Gastrocnemius medialis (tissue), 4 donors: ENCODE results near the gene NAA35.

Experiments
- POLR2A ChIP-seq, 2 donors: fragments of 450-650 bp; IDR thresholded peaks; one replicate each; pipeline ENCODE4 v1.6.1; 2017; ENCODE audit warnings: antibody characterized with exemption in 2 of 2, mild to moderate bottlenecking in 2 of 2, moderate library complexity in 2 of 2
- TF ChIP-seq, protein P1 (sequence below), 5 experiments: fragments of 450-650 bp in 3 of 5; fragments of 200-600 bp in 2 of 5; sonication (generic) in 2 of 5; IDR thresholded peaks in 4 of 5; conservative IDR thresholded peaks in 1 of 5; 1 replicate in 4 of 5; 2 replicates in 1 of 5; pipeline ENCODE4 v1.5.1; 2016 to 2019; ENCODE audit warnings: antibody characterized with exemption in 5 of 5, mild to moderate bottlenecking in 3 of 5, moderate library complexity in 3 of 5

- TF ChIP-seq, protein P1, sequence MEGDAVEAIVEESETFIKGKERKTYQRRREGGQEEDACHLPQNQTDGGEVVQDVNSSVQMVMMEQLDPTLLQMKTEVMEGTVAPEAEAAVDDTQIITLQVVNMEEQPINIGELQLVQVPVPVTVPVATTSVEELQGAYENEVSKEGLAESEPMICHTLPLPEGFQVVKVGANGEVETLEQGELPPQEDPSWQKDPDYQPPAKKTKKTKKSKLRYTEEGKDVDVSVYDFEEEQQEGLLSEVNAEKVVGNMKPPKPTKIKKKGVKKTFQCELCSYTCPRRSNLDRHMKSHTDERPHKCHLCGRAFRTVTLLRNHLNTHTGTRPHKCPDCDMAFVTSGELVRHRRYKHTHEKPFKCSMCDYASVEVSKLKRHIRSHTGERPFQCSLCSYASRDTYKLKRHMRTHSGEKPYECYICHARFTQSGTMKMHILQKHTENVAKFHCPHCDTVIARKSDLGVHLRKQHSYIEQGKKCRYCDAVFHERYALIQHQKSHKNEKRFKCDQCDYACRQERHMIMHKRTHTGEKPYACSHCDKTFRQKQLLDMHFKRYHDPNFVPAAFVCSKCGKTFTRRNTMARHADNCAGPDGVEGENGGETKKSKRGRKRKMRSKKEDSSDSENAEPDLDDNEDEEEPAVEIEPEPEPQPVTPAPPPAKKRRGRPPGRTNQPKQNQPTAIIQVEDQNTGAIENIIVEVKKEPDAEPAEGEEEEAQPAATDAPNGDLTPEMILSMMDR (IDR thresholded peaks at IDR 0.05 in 4 of 5, conservative IDR thresholded peaks at IDR 0.05 in 1 of 5) = no peak
- TF ChIP-seq POLR2A (IDR thresholded peaks at IDR 0.05) = no peak
Measured at GRCh38 chr9:85949586-85950335, 8.8 kb downstream of the NAA35 start.
